Gastrocnemius medialis (tissue), 4 donors: ENCODE results near the gene TADA2A.

Source experiments
- CTCF ChIP-seq, 5 experiments: fragments of 450-650 bp in 3 of 5; fragments of 200-600 bp in 2 of 5; sonication (generic) in 2 of 5; IDR thresholded peaks in 4 of 5; conservative IDR thresholded peaks in 1 of 5; 1 replicate in 4 of 5; 2 replicates in 1 of 5; pipeline ENCODE4 v1.5.1; 2016 to 2019; ENCODE audit warnings: antibody characterized with exemption in 5 of 5, mild to moderate bottlenecking in 3 of 5, moderate library complexity in 3 of 5
- POLR2A ChIP-seq, 2 donors: fragments of 450-650 bp; IDR thresholded peaks; one replicate each; pipeline ENCODE4 v1.6.1; 2017; ENCODE audit warnings: antibody characterized with exemption in 2 of 2, mild to moderate bottlenecking in 2 of 2, moderate library complexity in 2 of 2

GRCh38 chr17:37359682-37360188, 47.0 kb upstream of the TADA2A start:
- TF ChIP-seq CTCF (IDR thresholded peaks at IDR 0.05 in 4 of 5, conservative IDR thresholded peaks at IDR 0.05 in 1 of 5) = no peak
- no peak for TF ChIP-seq POLR2A (IDR thresholded peaks at IDR 0.05)
